OCI-LY7 (cell line): ENCODE results near the gene SUOX. TPM values are rescaled to one million over a fixed set of nuclear protein-coding genes. Genes with fewer than 3 reads are reported as not detected.
A peak's percentile ranks its signal among the peaks of the same experiment; 100 is the strongest.

ENCODE experiments used
- BruUV-seq: library from RNA; stranded (reverse); fragments of 400-500 nt; replicated peaks from 2 replicates; lab custom pipeline; 2021; lab: Mats Ljungman, UMichigan
- CTCF ChIA-PET: fragments of 300-600 bp; sonication (Branson Sonifier 250); formaldehyde crosslinking; loops from one replicate; lab custom pipeline; 2022; ENCODE audit warnings: antibody characterized with exemption; ENCODE audit not compliant: unreplicated experiment; lab: Charles Lee
- POLR2A ChIA-PET: fragments of 300-600 bp; sonication (Branson Sonifier 250); formaldehyde crosslinking; loops from one replicate; lab custom pipeline; 2022; ENCODE audit warnings: antibody characterized with exemption; lab: Charles Lee
- DNase-seq: peaks from one replicate; pipeline ENCODE4 v3.0.0-alpha.2; 2015; ENCODE audit warnings: low spot score
- H2AFZ ChIP-seq: fragments of 200-600 bp; sonication (generic), shearing (Covaris generic); 2 replicates; pipeline ENCODE4 v1.6.1; 2014; ENCODE audit warnings: mild to moderate bottlenecking, antibody characterized with exemption, low read length, moderate library complexity
- H3K27ac ChIP-seq: fragments of 200-600 bp; sonication (generic); 2 replicates; pipeline ENCODE4 v1.5.1; 2014; ENCODE audit warnings: mixed run types, low read depth, mild to moderate bottlenecking, moderate library complexity, low read length, inconsistent platforms; ENCODE audit not compliant: poor library complexity, severe bottlenecking
- H3K36me3 ChIP-seq: fragments of 200-600 bp; sonication (generic); 2 replicates; pipeline ENCODE4 v1.6.1; 2014; ENCODE audit warnings: mild to moderate bottlenecking, antibody characterized with exemption, low read length, moderate library complexity, mixed read lengths; ENCODE audit not compliant: insufficient read depth
- H3K4me1 ChIP-seq: fragments of 200-600 bp; sonication (generic); 2 replicates; pipeline ENCODE4 v1.5.1; 2014; ENCODE audit warnings: mild to moderate bottlenecking, low read length; ENCODE audit not compliant: insufficient read depth, poor library complexity, severe bottlenecking
- H3K4me2 ChIP-seq: fragments of 200-600 bp; sonication (generic); 2 replicates; pipeline ENCODE4 v1.6.1; 2014; ENCODE audit warnings: mild to moderate bottlenecking, low read length
- H3K4me3 ChIP-seq: fragments of 200-600 bp; sonication (generic); 2 replicates; pipeline ENCODE4 v1.5.1; 2014; ENCODE audit warnings: mild to moderate bottlenecking, low read depth, low read length; ENCODE audit not compliant: poor library complexity, severe bottlenecking
- H3K79me2 ChIP-seq: fragments of 200-600 bp; sonication (generic); 2 replicates; pipeline ENCODE4 v1.6.1; 2016; ENCODE audit warnings: low read depth, mild to moderate bottlenecking, low read length, moderate library complexity, mixed read lengths; ENCODE audit not compliant: insufficient read depth
- H3K9me2 ChIP-seq: fragments of 200-600 bp; sonication (generic); 2 replicates; pipeline ENCODE4 v1.6.1; 2016; ENCODE audit warnings: mild to moderate bottlenecking, low read length, mixed read lengths; ENCODE audit not compliant: insufficient read depth
- H3K9me3 ChIP-seq: fragments of 200-600 bp; sonication (generic); 2 replicates; pipeline ENCODE4 v1.6.1; 2014; ENCODE audit warnings: mild to moderate bottlenecking, mixed run types, low read length, mixed read lengths
- H4K20me1 ChIP-seq: fragments of 200-600 bp; sonication (generic); 2 replicates; pipeline ENCODE4 v1.6.1; 2014; ENCODE audit warnings: mild to moderate bottlenecking, antibody characterized with exemption, low read length, moderate library complexity, mixed read lengths; ENCODE audit not compliant: insufficient read depth
- CTCF ChIP-seq: fragments of 200-600 bp; sonication (generic); conservative IDR thresholded peaks from 2 replicates; pipeline ENCODE4 v1.5.1; 2014; ENCODE audit warnings: mild to moderate bottlenecking, antibody characterized with exemption, low read length, moderate library complexity, mixed read lengths
- EZH2phosphoT487 ChIP-seq: fragments of 200-600 bp; sonication (generic); IDR thresholded peaks from 2 replicates; pipeline ENCODE4 v1.6.1; 2018; ENCODE audit warnings: low read depth, borderline replicate concordance, mild to moderate bottlenecking, mixed run types, antibody characterized with exemption, low read length, moderate library complexity, mixed read lengths
- intact Hi-C: fragments of 100-400 bp; cut with micrococcal nuclease; formaldehyde crosslinking; loops from one replicate; pipeline ENCODE4 v1.10.0; 2022; ENCODE audit not compliant: unreplicated experiment
- total RNA-seq, 2 experiments: library from RNA; depleted of rRNA in 1 of 2; stranded (reverse); fragments of >200 nt in 1 of 2; shearing (Covaris generic) in 1 of 2; gene quantifications; 2 replicates each; pipeline ENCODE4 v1.2.3, GENCODE V29; 2014 to 2022

Gene SUOX
- total RNA-seq, 2 experiments from 2014 or later = 2.7 to 6.4 TPM

- ChIA-PET POLR2A (no interaction called here), CTCF (no interaction called here)
- H3K4me1 ChIP-seq = peaks cover 26% of the 10 kb centered on the region
- TF ChIP-seq CTCF (no peak), EZH2phosphoT487 (no peak)
- peaks cover 15% of the 10 kb centered on the region; the same call in 1 of the 2 replicates for H3K79me2 ChIP-seq
- BruUV-seq = no TSS peak
- H3K4me2 ChIP-seq = no peak overlapping the region
- H3K27ac ChIP-seq = no peak overlapping the region
- 0 out of 2 replicates have a peak, but pooled peaks cover 6% of the 10 kb centered on the region for H4K20me1 ChIP-seq
- no peak overlapping the region for H3K4me3 ChIP-seq
- H3K36me3 ChIP-seq = peaks cover 10% of the 10 kb centered on the region
- no peaks in the 10 kb centered on the region for H3K9me2 ChIP-seq
- DNase-seq = no peak
- H3K9me3 ChIP-seq = no peaks in the 10 kb centered on the region
- H2AFZ ChIP-seq = no peak overlapping the region
- intact Hi-C loops = no loop called here
Observed at GRCh38 chr12:55963760-55964159, 33.3 kb upstream of the SUOX start.

GRCh38 chr12:55965240-55965639, 31.8 kb upstream of the SUOX start:
- Histone ChIP-seq H3K4me1 (peaks cover 28% of the 10 kb centered on the region), H3K27ac (no peak overlapping the region), H3K4me3 (no peak overlapping the region), H3K9me3 (no peaks in the 10 kb centered on the region), H3K79me2 (peaks cover 15% of the 10 kb centered on the region; the same call in 1 of the 2 replicates), H3K36me3 (peaks cover 22% of the 10 kb centered on the region), H3K4me2 (no peak overlapping the region), H2AFZ (peak overlapping the region; percentile 91; the same call in 1 of the 2 replicates), H3K9me2 (no peaks in the 10 kb centered on the region), H4K20me1 (0 out of 2 replicates have a peak, but pooled peaks cover 6% of the 10 kb centered on the region)
- DNase-seq = no peak
- no TSS peak for BruUV-seq
- intact Hi-C loops = no loop called here
- TF ChIP-seq CTCF (no peak), EZH2phosphoT487 (no peak)
- ChIA-PET CTCF (no interaction called here), POLR2A (no interaction called here)

- Histone ChIP-seq H3K36me3 (peaks cover 24% of the 10 kb centered on the region), H2AFZ (peak within 1 kb of the TSS; percentile 91), H3K9me3 (no peaks in the 10 kb centered on the region), H3K4me2 (peak within 1 kb of the TSS; percentile 96), H4K20me1 (0 out of 2 replicates have a peak, but pooled peaks cover 6% of the 10 kb centered on the region), H3K4me3 (peak within 1 kb of the TSS; percentile 91), H3K27ac (peak within 1 kb of the TSS; percentile 37), H3K9me2 (no peaks in the 10 kb centered on the region), H3K4me1 (peaks cover 28% of the 10 kb centered on the region), H3K79me2 (peaks cover 15% of the 10 kb centered on the region; the same call in 1 of the 2 replicates)
- BruUV-seq = no TSS peak
- no peak for DNase-seq
- POLR2A ChIA-PET = interaction anchor here (0.5 kb wide), 1 partner anchor 86 kb away, joined by 4 read pairs; no protein-coding TSS in a partner anchor
- intact Hi-C loops = loop anchor here (2.0 kb wide), 1 partner anchor 33 kb away; no protein-coding TSS in a partner anchor
- CTCF ChIA-PET = no interaction called here
- TF ChIP-seq EZH2phosphoT487 (no peak), CTCF (no peak)
Observed at GRCh38 chr12:55965941-55966407, 31.1 kb upstream of the SUOX start, which contains the start of gene PMEL. Gene PMEL (minus strand): TSS chr12:55966042. CDS start chr12:55966011, 31 bp downstream.
